Measurements from ENCODE around the gene CARD10. TPM values are rescaled to one million over a fixed set of nuclear protein-coding genes. Genes with fewer than 3 reads are reported as not detected.

Gene CARD10
- total and polyA plus RNA-seq, 4 donors: 7.8 to 14.0 (median 8.4) TPM

DNA sequence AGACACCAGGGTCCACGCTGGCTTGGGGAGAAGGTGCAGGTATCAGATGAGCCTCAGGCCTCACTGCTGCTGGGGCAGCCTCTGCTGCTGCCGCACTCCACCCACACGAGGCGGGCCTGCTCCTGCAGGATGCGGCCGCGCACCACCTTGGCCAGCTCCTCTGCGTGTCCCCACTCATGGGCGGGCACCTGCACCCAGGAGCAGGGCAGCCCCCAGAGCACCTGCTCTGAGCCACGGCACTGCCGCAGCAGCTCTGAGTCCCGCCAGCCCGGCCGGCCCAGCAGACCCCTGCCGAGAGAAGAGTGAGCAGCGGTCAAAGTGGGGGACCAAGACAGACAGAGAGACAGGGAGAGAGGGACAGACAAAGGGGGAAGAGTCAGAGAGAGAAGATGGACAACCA, 28.1 kb downstream of the CARD10 start:
- Histone ChIP-seq H3K4me1 (ENCODE audit: control insufficient read depth in 4 of 4, insufficient read depth in 4 of 4, low read length in 3 of 4) (peaks cover 2 to 6% (median 4%) of the 10 kb centered on the region in 4 donors), H3K9ac (ENCODE audit: low read depth in 1 of 2, low read length in 2 of 2) (no peak overlapping the region), H3K36me3 (ENCODE audit: control insufficient read depth in 4 of 4, insufficient read depth in 3 of 4, low read depth in 1 of 4, low read length in 3 of 4) (peaks cover 0 to 15% (median 6%) of the 10 kb centered on the region in 4 donors), H3K9me3 (ENCODE audit: control insufficient read depth in 4 of 4, low read length in 3 of 4) (no peaks in the 10 kb centered on the region), H3K27ac (ENCODE audit: low read depth in 1 of 2, low read length in 2 of 2) (no peak overlapping the region), H3K4me3 (ENCODE audit: low read depth in 1 of 3, low read length in 3 of 3) (no peak overlapping the region), H3K27me3 (ENCODE audit: control insufficient read depth in 4 of 4, insufficient read depth in 4 of 4, low read length in 3 of 4) (no peaks in the 10 kb centered on the region)
- 95% methylated on average over 16 of the region's 16 CpGs for WGBS
- DNase-seq (ENCODE audit: low spot score): no peak
- TF ChIP-seq, protein P1, sequence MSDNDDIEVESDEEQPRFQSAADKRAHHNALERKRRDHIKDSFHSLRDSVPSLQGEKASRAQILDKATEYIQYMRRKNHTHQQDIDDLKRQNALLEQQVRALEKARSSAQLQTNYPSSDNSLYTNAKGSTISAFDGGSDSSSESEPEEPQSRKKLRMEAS (IDR thresholded peaks at IDR 0.05): no peak
- TF ChIP-seq, protein P2, sequence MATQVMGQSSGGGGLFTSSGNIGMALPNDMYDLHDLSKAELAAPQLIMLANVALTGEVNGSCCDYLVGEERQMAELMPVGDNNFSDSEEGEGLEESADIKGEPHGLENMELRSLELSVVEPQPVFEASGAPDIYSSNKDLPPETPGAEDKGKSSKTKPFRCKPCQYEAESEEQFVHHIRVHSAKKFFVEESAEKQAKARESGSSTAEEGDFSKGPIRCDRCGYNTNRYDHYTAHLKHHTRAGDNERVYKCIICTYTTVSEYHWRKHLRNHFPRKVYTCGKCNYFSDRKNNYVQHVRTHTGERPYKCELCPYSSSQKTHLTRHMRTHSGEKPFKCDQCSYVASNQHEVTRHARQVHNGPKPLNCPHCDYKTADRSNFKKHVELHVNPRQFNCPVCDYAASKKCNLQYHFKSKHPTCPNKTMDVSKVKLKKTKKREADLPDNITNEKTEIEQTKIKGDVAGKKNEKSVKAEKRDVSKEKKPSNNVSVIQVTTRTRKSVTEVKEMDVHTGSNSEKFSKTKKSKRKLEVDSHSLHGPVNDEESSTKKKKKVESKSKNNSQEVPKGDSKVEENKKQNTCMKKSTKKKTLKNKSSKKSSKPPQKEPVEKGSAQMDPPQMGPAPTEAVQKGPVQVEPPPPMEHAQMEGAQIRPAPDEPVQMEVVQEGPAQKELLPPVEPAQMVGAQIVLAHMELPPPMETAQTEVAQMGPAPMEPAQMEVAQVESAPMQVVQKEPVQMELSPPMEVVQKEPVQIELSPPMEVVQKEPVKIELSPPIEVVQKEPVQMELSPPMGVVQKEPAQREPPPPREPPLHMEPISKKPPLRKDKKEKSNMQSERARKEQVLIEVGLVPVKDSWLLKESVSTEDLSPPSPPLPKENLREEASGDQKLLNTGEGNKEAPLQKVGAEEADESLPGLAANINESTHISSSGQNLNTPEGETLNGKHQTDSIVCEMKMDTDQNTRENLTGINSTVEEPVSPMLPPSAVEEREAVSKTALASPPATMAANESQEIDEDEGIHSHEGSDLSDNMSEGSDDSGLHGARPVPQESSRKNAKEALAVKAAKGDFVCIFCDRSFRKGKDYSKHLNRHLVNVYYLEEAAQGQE (IDR thresholded peaks at IDR 0.05): no peak
- TF ChIP-seq HNF4G (IDR thresholded peaks at IDR 0.05): no peak
- TF ChIP-seq, protein P3, sequence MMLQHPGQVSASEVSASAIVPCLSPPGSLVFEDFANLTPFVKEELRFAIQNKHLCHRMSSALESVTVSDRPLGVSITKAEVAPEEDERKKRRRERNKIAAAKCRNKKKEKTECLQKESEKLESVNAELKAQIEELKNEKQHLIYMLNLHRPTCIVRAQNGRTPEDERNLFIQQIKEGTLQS (IDR thresholded peaks at IDR 0.05): no peak
- no peak for TF ChIP-seq FOXA1 (IDR thresholded peaks at IDR 0.05)
- no peak for TF ChIP-seq HNF4A (conservative IDR thresholded peaks at IDR 0.05)
- no peak for TF ChIP-seq YY1 (IDR thresholded peaks at IDR 0.05)
- no peak for TF ChIP-seq JUND (IDR thresholded peaks at IDR 0.05)
- TF ChIP-seq RXRA (IDR thresholded peaks at IDR 0.05): no peak
- TF ChIP-seq SP1 (IDR thresholded peaks at IDR 0.05): no peak
- TF ChIP-seq RAD21 (IDR thresholded peaks at IDR 0.05): no peak

DNA sequence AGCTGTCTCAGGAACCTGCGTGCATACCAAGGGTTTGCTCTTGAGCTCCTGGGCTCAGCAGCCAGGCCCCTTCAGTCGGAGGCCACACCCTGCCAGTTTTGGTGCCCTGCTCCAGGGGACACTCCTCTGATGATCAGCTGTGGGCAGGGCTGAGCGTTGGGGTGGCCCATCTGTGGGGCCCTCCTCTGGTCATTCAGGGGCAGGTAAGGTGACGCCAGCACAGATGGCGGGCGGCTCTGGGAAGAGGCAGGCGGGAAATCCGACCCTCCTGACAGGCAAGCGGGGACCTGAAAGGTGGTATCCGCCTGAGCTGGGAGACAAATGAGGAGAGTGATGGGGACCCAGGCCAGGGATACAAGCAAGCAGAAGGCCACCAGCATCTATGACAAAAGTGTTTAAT, 29.2 kb downstream of the CARD10 start:
- H3K36me3 ChIP-seq (ENCODE audit: control insufficient read depth in 4 of 4, insufficient read depth in 3 of 4, low read depth in 1 of 4, low read length in 3 of 4): peaks cover 0 to 12% (median 5%) of the 10 kb centered on the region in 4 donors
- no peak overlapping the region for H3K9ac ChIP-seq (ENCODE audit: low read depth in 1 of 2, low read length in 2 of 2)
- WGBS: 97% methylated on average over 10 of the region's 10 CpGs
- no peak for DNase-seq (ENCODE audit: low spot score)
- H3K4me1 ChIP-seq (ENCODE audit: control insufficient read depth in 4 of 4, insufficient read depth in 4 of 4, low read length in 3 of 4): peaks cover 2 to 7% (median 4%) of the 10 kb centered on the region in 4 donors
- no peak overlapping the region for H3K27ac ChIP-seq (ENCODE audit: low read depth in 1 of 2, low read length in 2 of 2)
- no peak overlapping the region for H3K4me3 ChIP-seq (ENCODE audit: low read depth in 1 of 3, low read length in 3 of 3)
- no peak for TF ChIP-seq TAF1 (conservative IDR thresholded peaks at IDR 0.05)
- TF ChIP-seq NR2F2 (IDR thresholded peaks at IDR 0.05): no peak
- TF ChIP-seq HNF4A (conservative IDR thresholded peaks at IDR 0.05): no peak
- TF ChIP-seq, protein P1 (IDR thresholded peaks at IDR 0.05): no peak
- TF ChIP-seq YY1 (IDR thresholded peaks at IDR 0.05): no peak
- TF ChIP-seq, protein P2 (IDR thresholded peaks at IDR 0.05): no peak
- TF ChIP-seq, protein P3 (IDR thresholded peaks at IDR 0.05): no peak
- no peak for TF ChIP-seq GABPA (IDR thresholded peaks at IDR 0.05 in 1 of 2, conservative IDR thresholded peaks at IDR 0.05 in 1 of 2)
- TF ChIP-seq JUND (IDR thresholded peaks at IDR 0.05): no peak
- TF ChIP-seq HNF4G (IDR thresholded peaks at IDR 0.05): no peak
- no peaks in the 10 kb centered on the region for H3K9me3 ChIP-seq (ENCODE audit: control insufficient read depth in 4 of 4, low read length in 3 of 4)
- no peaks in the 10 kb centered on the region for H3K27me3 ChIP-seq (ENCODE audit: control insufficient read depth in 4 of 4, insufficient read depth in 4 of 4, low read length in 3 of 4)

All from liver (tissue), 9 donors.